HCT116 (cell line): ENCODE measurements around the gene CCDC154. TPM values are rescaled to one million over a fixed set of nuclear protein-coding genes. Genes with fewer than 3 reads are reported as not detected.
A peak's percentile ranks its signal among the peaks of the same experiment; 100 is the strongest.

Experiments
- ATAC-seq: fragments of 200-7000 bp; cut with Tn5 transposase; 2 replicates; pipeline ENCODE4 v1.9.1; 2020; ENCODE audit warnings: mild to moderate bottlenecking, moderate library complexity
- BruUV-seq: library from RNA; stranded (reverse); fragments of 400-500 nt; replicated peaks from 2 replicates; lab custom pipeline; 2021; lab: Mats Ljungman, UMichigan
- CTCF ChIA-PET: fragments of 300-600 bp; sonication (Branson Sonifier 250); formaldehyde crosslinking; loops from one replicate; lab custom pipeline; 2021; ENCODE audit warnings: antibody characterized with exemption; lab: Charles Lee
- POLR2A ChIA-PET: fragments of 300-600, 350-600 bp; sonication (Branson Sonifier 250); formaldehyde crosslinking; loops from one replicate; lab custom pipeline; 2021; ENCODE audit warnings: antibody characterized with exemption; lab: Charles Lee
- RAD21 ChIA-PET, 2 experiments: fragments of 300-600 bp; sonication (Branson Sonifier 250); formaldehyde crosslinking; loops; one replicate each; lab custom pipeline; 2023; ENCODE audit warnings: low total read pairs in 2 of 2; ENCODE audit not compliant: uncharacterized antibody in 2 of 2, unreplicated experiment in 2 of 2, low non-redundant PET in 1 of 2; lab: Charles Lee
- DNase-seq: peaks from one replicate; pipeline ENCODE4 v3.0.0-alpha.2; 2010; ENCODE audit warnings: low read depth, low spot score
- H2AFZ ChIP-seq: fragments of 200-600 bp; shearing (Covaris generic), sonication (generic); 2 replicates; pipeline ENCODE4 v1.6.1; 2017; ENCODE audit warnings: low read depth, mixed run types, mixed read lengths, antibody characterized with exemption, low read length; ENCODE audit not compliant: poor library complexity, severe bottlenecking
- H3K27ac ChIP-seq: 2 replicates; pipeline ENCODE4 v1.5.1; 2012; ENCODE audit warnings: low read depth, low read length
- H3K27me3 ChIP-seq: fragments of 200-600 bp; sonication (generic); 2 replicates; pipeline ENCODE4 v1.6.1; 2016; ENCODE audit warnings: mixed run types, low read length, mixed read lengths; ENCODE audit not compliant: insufficient read depth
- H3K36me3 ChIP-seq, 2 experiments: fragments of 200-500 bp in 1 of 2; fragments of 200-600 bp in 1 of 2; sonication (Bioruptor generic) in 1 of 2; sonication (generic) in 1 of 2; 2 replicates each; pipeline versions ENCODE4 v1.5.1 to v1.6.1; 2014 to 2016; ENCODE audit warnings: low read length in 2 of 2, inconsistent platforms in 1 of 2, mixed read lengths in 1 of 2, mixed run types in 1 of 2; ENCODE audit not compliant: insufficient read depth in 2 of 2, control insufficient read depth in 1 of 2
- H3K4me1 ChIP-seq, 2 experiments: fragments of 200-600 bp in 1 of 2; sonication (generic) in 1 of 2; 2 replicates each; pipeline versions ENCODE4 v1.5.1 to v1.6.1; 2012 to 2017; ENCODE audit warnings: low read length in 2 of 2, inconsistent platforms in 1 of 2, mild to moderate bottlenecking in 1 of 2, mixed read lengths in 1 of 2, mixed run types in 1 of 2, moderate library complexity in 1 of 2; ENCODE audit not compliant: insufficient read depth in 2 of 2, control insufficient read depth in 1 of 2
- H3K4me2 ChIP-seq: fragments of 200-600 bp; sonication (generic); 2 replicates; pipeline ENCODE4 v1.6.1; 2017; ENCODE audit warnings: mixed run types, low read length, mixed read lengths
- H3K4me3 ChIP-seq, 2 experiments: fragments of 200-600 bp in 1 of 2; sonication (generic) in 1 of 2; replicated peaks in 1 of 2; 2 replicates each; pipeline ENCODE4 v1.5.1; 2011 to 2016; ENCODE audit warnings: low read length in 2 of 2, control low read depth in 1 of 2, low read depth in 1 of 2, mild to moderate bottlenecking in 1 of 2, mixed read lengths in 1 of 2, mixed run types in 1 of 2
- H3K79me2 ChIP-seq: fragments of 200-600 bp; sonication (generic); 2 replicates; pipeline ENCODE4 v1.6.1; 2017; ENCODE audit warnings: mild to moderate bottlenecking, mixed run types, low read length, moderate library complexity, mixed read lengths; ENCODE audit not compliant: insufficient read depth
- H3K9ac ChIP-seq: fragments of 200-600 bp; sonication (generic); 2 replicates; pipeline ENCODE4 v1.6.1; 2016; ENCODE audit warnings: low read length, mixed read lengths
- H3K9me2 ChIP-seq: fragments of 200-600 bp; sonication (generic), shearing (Covaris generic); 2 replicates; pipeline ENCODE4 v1.6.1; 2017; ENCODE audit warnings: mixed run types, mild to moderate bottlenecking, moderate library complexity; ENCODE audit not compliant: insufficient read depth
- H3K9me3 ChIP-seq, 2 experiments: fragments of 200-500 bp in 1 of 2; fragments of 200-600 bp in 1 of 2; sonication (Bioruptor generic) in 1 of 2; sonication (generic) in 1 of 2; 2 replicates each; pipeline ENCODE4 v1.6.1; 2014 to 2017; ENCODE audit warnings: low read length in 2 of 2, mixed read lengths in 2 of 2, inconsistent platforms in 1 of 2, low read depth in 1 of 2, mild to moderate bottlenecking in 1 of 2, mixed run types in 1 of 2, moderate library complexity in 1 of 2; ENCODE audit not compliant: control insufficient read depth in 1 of 2, insufficient read depth in 1 of 2
- H4K20me1 ChIP-seq: fragments of 200-600 bp; sonication (generic), shearing (Covaris generic); 2 replicates; pipeline ENCODE4 v1.6.1; 2017; ENCODE audit warnings: mixed run types, mild to moderate bottlenecking, moderate library complexity; ENCODE audit not compliant: insufficient read depth
- CBX3 ChIP-seq: IDR thresholded peaks from 2 replicates; pipeline ENCODE4 v1.6.1; 2012; ENCODE audit warnings: low read depth
- EGR1 ChIP-seq: IDR thresholded peaks from 2 replicates; pipeline ENCODE4 v1.6.1; 2012; ENCODE audit warnings: low read depth
- FOSL1 ChIP-seq: IDR thresholded peaks from 2 replicates; pipeline ENCODE4 v1.6.1; 2012; ENCODE audit warnings: low read depth
- MAX ChIP-seq: IDR thresholded peaks from 2 replicates; pipeline ENCODE4 v1.6.1; 2012
- SRF ChIP-seq: IDR thresholded peaks from 2 replicates; pipeline ENCODE4 v1.6.1; 2012; ENCODE audit warnings: low read depth
- ZNF274 ChIP-seq: fragments of 200-500 bp; sonication (Bioruptor generic); IDR thresholded peaks from 2 replicates; pipeline ENCODE4 v1.6.1; 2014; ENCODE audit warnings: mild to moderate bottlenecking, low read depth, low read length, inconsistent platforms
- intact Hi-C: fragments of 100-400 bp; cut with micrococcal nuclease; formaldehyde crosslinking; loops from 2 replicates; pipeline ENCODE4 v1.10.0; 2022
- total RNA-seq: library from RNA; stranded (reverse); gene quantifications from one replicate; pipeline ENCODE4 v1.2.1, GENCODE V29; 2021; ENCODE audit not compliant: unreplicated experiment

CCDC154 gene
- total RNA-seq, 1 experiment from 2014 or later = 1.7 TPM

DNA sequence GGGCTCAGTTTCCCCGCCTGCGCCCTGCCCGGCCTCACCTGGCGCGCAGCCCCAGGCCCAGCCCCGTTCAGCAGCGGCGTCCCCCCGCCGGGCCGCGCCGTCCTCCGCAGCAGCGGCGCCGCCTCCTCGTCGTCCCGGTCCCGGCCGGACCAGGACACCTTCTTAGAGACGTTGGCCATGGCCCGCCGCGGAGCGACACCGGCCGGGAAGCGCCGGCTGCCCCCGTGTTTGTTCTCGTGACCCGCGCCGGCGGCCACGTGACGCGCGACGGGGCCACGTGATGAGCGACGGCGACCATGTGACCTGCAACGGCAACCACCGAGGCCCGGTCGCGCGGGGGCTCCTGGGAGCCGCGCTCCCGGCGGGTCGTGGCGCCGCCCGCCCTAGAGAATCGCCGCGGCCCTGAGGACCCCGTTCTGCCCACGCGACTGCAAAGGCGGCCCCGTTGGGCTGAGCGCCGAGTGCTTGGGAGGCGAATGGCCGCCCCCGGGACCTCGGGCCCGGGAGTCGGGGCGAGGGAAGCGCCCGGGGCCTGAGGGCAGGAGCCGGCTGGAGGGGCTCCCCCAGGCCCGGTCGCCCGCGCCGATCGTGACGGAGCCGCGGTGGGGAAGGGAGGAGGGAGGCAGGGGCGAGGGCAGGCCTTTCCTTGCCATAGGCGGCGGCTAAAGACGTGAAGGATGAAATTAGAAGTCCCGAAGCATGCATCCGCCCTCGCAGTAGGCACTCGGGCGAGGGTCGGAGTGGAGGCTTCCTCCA, 30.6 kb upstream of the CCDC154 start, which contains the start of gene CLCN7 (continued):
- TF ChIP-seq MAX (peak; percentile 97), FOSL1 (no peak), EGR1 (peak; percentile 49; the same call in 1 of the 2 replicates), CBX3 (no peak)
- TF ChIP-seq, all 23 proteins: peak for 8

DNA sequence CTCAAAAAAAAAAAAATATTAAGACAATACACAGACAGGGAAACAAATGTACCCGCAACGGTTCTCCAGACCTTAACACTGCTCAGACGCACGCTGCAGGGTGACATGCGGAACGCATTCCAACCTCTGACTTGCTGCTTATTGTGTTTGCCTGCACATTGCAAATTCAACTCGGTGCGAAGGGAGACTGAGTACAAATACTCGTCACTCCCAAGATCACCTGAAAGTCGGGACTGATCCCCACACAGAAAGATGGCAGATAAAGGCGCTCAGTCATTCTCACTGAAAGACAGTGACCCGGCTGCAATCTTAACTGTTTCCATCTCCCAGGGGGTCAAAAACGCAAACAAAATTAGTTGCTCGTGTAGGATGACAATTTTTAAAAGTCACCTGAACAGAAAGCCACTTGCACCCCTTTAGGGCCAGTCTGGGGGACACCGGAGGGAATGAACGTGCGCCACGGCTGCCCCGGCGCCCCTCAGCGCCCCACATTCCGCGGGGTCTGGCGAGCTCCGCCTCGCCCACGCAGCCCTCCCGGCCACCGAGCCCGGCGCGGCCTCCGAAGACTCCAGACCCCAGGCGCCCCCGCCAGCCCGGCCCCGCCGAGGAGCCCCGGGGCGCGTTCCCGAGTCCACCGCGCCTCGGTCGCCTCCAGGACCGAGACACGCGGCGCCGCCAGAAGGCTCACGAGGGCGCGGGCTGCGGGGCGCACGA, 29.9 kb upstream of the CCDC154 start:
- BruUV-seq = TSS peak; percentile 65
- CTCF ChIA-PET = no interaction called here
- POLR2A ChIA-PET = no interaction called here
- peaks cover 17 to 36% of the 10 kb centered on the region in 2 experiments; a peak in 3 of 4 replicates for H3K4me1 ChIP-seq
- H2AFZ ChIP-seq = no peak overlapping the region
- H3K4me2 ChIP-seq = peak overlapping the region; percentile 97
- DNase-seq (no peak), ATAC-seq (no peak)
- H3K9me2 ChIP-seq = no peaks in the 10 kb centered on the region
- H3K9ac ChIP-seq = peak overlapping the region; percentile 80
- H3K27me3 ChIP-seq = no peaks in the 10 kb centered on the region
- H3K4me3 ChIP-seq = peak overlapping the region; percentile 76 to 78
- no peaks in the 10 kb centered on the region for H3K9me3 ChIP-seq
- TF ChIP-seq ZNF274 (no peak), SRF (no peak)
- no peaks in the 10 kb centered on the region for H3K36me3 ChIP-seq
- RAD21 ChIA-PET = no interaction called here
- peaks cover 39% of the 10 kb centered on the region for H3K79me2 ChIP-seq
- intact Hi-C loops = no loop called here
- no peaks in the 10 kb centered on the region for H4K20me1 ChIP-seq
- H3K27ac ChIP-seq = peak overlapping the region; percentile 95; the same call in 1 of the 2 replicates
